Bronchial epithelial cell (primary cell): Measurements from ENCODE around the gene LSM2. TPM values are rescaled to one million over a fixed set of nuclear protein-coding genes. Genes with fewer than 3 reads are reported as not detected.

Source experiments
- DNase-seq: peaks from one replicate; pipeline ENCODE4 v3.0.0-alpha.2; 2010; ENCODE audit warnings: low read depth
- FAIRE-seq: peaks from 2 replicates; lab custom pipeline; 2011; peaks lifted over from hg19 to GRCh38; lab: Jason Lieb, UNC
- H3K27me3 ChIP-seq: 2 replicates; pipeline ENCODE4 v1.5.1; 2011; ENCODE audit warnings: low read length; ENCODE audit not compliant: control insufficient read depth, insufficient read depth
- H3K36me3 ChIP-seq: 2 replicates; pipeline ENCODE4 v1.5.1; 2011; ENCODE audit warnings: low read length; ENCODE audit not compliant: control insufficient read depth, insufficient read depth
- H3K4me3 ChIP-seq: 2 replicates; pipeline ENCODE4 v1.5.1; 2011; ENCODE audit warnings: mild to moderate bottlenecking, low read depth, low read length, control low read depth
- total RNA-seq: library from RNA; depleted of rRNA; stranded (reverse); fragments of >200 nt; gene quantifications from 2 replicates; pipeline ENCODE4 v1.2.1, GENCODE V29; 2014
- TF ChIP-seq, protein P1 (sequence below): IDR thresholded peaks from 2 replicates; pipeline ENCODE4 v1.5.1; 2011; ENCODE audit warnings: mild to moderate bottlenecking, moderate library complexity, low read length, control low read depth, inconsistent platforms; ENCODE audit not compliant: insufficient read depth, severe bottlenecking

The LSM2 gene
- total RNA-seq, 1 donor from 2014 or later = 29.2 TPM

- TF ChIP-seq, protein P1, sequence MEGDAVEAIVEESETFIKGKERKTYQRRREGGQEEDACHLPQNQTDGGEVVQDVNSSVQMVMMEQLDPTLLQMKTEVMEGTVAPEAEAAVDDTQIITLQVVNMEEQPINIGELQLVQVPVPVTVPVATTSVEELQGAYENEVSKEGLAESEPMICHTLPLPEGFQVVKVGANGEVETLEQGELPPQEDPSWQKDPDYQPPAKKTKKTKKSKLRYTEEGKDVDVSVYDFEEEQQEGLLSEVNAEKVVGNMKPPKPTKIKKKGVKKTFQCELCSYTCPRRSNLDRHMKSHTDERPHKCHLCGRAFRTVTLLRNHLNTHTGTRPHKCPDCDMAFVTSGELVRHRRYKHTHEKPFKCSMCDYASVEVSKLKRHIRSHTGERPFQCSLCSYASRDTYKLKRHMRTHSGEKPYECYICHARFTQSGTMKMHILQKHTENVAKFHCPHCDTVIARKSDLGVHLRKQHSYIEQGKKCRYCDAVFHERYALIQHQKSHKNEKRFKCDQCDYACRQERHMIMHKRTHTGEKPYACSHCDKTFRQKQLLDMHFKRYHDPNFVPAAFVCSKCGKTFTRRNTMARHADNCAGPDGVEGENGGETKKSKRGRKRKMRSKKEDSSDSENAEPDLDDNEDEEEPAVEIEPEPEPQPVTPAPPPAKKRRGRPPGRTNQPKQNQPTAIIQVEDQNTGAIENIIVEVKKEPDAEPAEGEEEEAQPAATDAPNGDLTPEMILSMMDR = no peak
- DNase-seq = peak; percentile 53
- Histone ChIP-seq H3K36me3 (peaks cover 17% of the 10 kb centered on the region), H3K4me3 (peak overlapping the region; percentile 91), H3K27me3 (no peaks in the 10 kb centered on the region)
- no peak for FAIRE-seq
These were observed 30.0 kb upstream of the LSM2 start for GRCh38 chr6:31836474-31837368.

DNA sequence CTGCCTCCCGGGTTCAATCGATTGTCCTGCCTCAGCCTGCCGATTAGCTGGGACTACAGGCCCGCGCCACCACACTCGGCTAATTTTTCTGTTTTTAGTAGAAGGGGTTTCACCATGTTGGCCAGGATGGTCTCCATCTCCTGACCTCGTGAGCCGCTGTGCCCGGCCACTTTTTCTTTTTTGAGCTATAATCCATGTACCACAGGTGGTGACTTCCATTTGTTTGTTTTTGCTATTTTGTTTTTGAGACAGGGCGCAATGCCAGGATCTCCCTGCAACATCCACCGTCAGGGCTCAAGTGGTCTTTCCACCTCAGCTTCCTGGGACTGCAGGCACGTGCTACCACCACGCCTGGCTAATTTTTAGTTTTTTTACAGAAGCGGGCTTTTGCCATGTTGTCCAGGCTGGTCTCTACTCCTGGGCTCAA, 29.3 kb upstream of the LSM2 start:
- TF ChIP-seq, protein P1 = no peak
- no peaks in the 10 kb centered on the region for H3K27me3 ChIP-seq
- FAIRE-seq (no peak), DNase-seq (no peak)
- peaks cover 17% of the 10 kb centered on the region for H3K36me3 ChIP-seq
- peak overlapping the region; percentile 91 for H3K4me3 ChIP-seq

DNA sequence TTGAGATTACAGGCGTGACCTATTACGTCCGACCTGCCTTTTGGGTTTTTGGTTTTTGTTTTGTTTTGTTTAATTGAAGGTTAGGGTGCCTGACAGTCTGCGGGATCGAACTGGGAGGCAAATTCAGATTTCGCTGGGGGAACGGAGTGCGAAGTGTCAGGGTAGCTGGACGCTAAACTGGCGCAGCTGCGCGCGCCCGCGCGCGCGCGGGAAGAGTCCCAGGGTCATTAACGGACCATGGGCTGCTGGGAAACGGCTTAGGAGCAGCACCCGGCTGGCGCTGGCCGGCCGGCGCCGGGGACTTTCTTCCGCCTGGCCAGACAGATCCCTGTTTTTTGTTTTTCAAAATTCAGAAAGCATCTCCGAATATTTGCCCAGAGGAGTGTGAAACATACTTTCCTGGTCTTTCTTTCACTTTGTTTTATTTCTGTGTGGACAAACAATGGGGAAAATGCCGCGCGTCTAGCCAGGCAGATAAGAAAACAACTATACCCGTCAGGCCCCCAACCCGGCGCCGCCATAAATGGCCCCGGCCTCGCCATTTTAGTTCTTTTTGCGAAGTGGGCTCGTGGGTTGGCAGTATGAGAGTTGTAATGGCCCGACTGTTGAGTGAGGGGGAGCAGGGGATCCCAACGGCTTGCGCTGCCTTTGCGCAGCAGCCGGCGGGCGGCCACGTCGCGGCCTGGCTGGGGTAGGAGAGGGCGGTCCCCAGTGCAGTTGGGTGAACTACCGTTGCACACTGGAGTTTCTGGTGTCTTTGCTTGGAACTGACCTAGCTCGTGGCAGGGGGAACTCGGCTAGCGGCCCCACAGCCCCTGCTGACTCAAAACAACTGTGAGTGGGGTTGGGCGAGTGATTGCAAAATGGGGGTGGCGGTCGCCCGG, 27.8 kb upstream of the LSM2 start:
- TF ChIP-seq, protein P1 = no peak
- Histone ChIP-seq H3K36me3 (peaks cover 14% of the 10 kb centered on the region), H3K27me3 (no peaks in the 10 kb centered on the region), H3K4me3 (peak overlapping the region; percentile 91)
- no peak for FAIRE-seq
- peak; percentile 71 for DNase-seq

GRCh38 chr6:31831350-31832215, 24.8 kb upstream of the LSM2 start:
- Histone ChIP-seq H3K36me3 (peaks cover 3% of the 10 kb centered on the region), H3K4me3 (no peak overlapping the region), H3K27me3 (no peaks in the 10 kb centered on the region)
- no peak for FAIRE-seq
- no peak for DNase-seq
- TF ChIP-seq, protein P1 = no peak

DNA sequence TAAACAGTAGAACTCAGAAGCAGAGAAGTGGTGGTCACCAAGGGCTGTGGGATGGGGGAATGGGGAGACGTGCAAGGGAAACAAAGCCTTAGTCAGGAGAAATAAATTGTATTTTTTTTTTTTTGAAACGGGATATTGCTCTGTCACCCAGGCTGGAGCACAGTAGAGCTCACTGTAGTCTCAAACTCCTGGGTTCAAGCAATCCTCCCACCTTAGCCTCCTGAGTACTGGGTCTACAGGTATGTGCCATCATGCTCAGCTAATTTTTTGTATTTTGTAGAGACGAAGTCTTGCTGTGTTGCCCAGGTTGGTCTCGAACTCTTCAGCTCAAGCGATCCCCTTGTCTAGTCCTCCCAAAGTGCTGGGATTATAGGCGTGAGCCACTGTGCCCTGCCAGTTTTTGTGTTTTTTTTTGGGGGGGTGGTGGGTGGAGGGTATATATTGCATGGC, 24.1 kb upstream of the LSM2 start:
- Histone ChIP-seq H3K27me3 (no peaks in the 10 kb centered on the region), H3K4me3 (peak overlapping the region; percentile 86), H3K36me3 (no peaks in the 10 kb centered on the region)
- FAIRE-seq = no peak
- TF ChIP-seq, protein P1 = no peak
- DNase-seq = no peak
